Occipital lobe (tissue), 2 donors: ENCODE results near the gene C1orf167. TPM values are rescaled to one million over a fixed set of nuclear protein-coding genes. Genes with fewer than 3 reads are reported as not detected.

Source experiments
- DNase-seq: peaks from one replicate; lab custom pipeline; 2025; lab: John Stamatoyannopoulos, UW
- total RNA-seq: library from RNA; depleted of rRNA; stranded (reverse); fragments of >200 nt; gene quantifications from one replicate; pipeline ENCODE4 v1.2.3, GENCODE V29; 2014

The C1orf167 gene
- total RNA-seq, 1 donor from 2014 or later, result not detected

GRCh38 chr1:11764519-11764918 lies 2.5 kb downstream of the C1orf167 start:
- no peak for DNase-seq

- DNase-seq, result no peak
These were observed 3.9 kb downstream of the C1orf167 start for GRCh38 chr1:11765661-11766428.

GRCh38 chr1:11766429-11766776 lies 4.4 kb downstream of the C1orf167 start:
- no peak for DNase-seq

GRCh38 chr1:11767922-11768704 lies 6.1 kb downstream of the C1orf167 start:
- DNase-seq, result no peak

GRCh38 chr1:11768821-11769220 lies 6.8 kb downstream of the C1orf167 start:
- DNase-seq, result no peak

- DNase-seq, result no peak
These were observed 7.3 kb downstream of the C1orf167 start for GRCh38 chr1:11769274-11769673.

GRCh38 chr1:11770011-11770410 lies 8.0 kb downstream of the C1orf167 start:
- DNase-seq, result no peak

- DNase-seq, result no peak
These were observed 9.6 kb downstream of the C1orf167 start for GRCh38 chr1:11771481-11772043.

GRCh38 chr1:11772458-11772857 lies 10.5 kb downstream of the C1orf167 start:
- no peak for DNase-seq

GRCh38 chr1:11774753-11775152 lies 12.8 kb downstream of the C1orf167 start:
- no peak for DNase-seq

- DNase-seq, result no peak
These were observed 15.8 kb downstream of the C1orf167 start for GRCh38 chr1:11777658-11778322.

GRCh38 chr1:11778336-11778735 lies 16.3 kb downstream of the C1orf167 start:
- DNase-seq, result no peak

- no peak for DNase-seq
These were observed 17.0 kb downstream of the C1orf167 start for GRCh38 chr1:11778844-11779623.

GRCh38 chr1:11779715-11780379 lies 17.9 kb downstream of the C1orf167 start:
- no peak for DNase-seq

GRCh38 chr1:11780380-11781147 lies 18.6 kb downstream of the C1orf167 start:
- DNase-seq, result no peak

GRCh38 chr1:11781297-11781696 lies 19.3 kb downstream of the C1orf167 start:
- DNase-seq, result no peak

- no peak for DNase-seq
These were observed 20.2 kb downstream of the C1orf167 start for GRCh38 chr1:11782127-11782708.

GRCh38 chr1:11783556-11783955 lies 21.6 kb downstream of the C1orf167 start:
- DNase-seq, result no peak

GRCh38 chr1:11784256-11784992 lies 22.4 kb downstream of the C1orf167 start:
- no peak for DNase-seq
